ENCODE measurements around the gene NEK9. TPM values are rescaled to one million over a fixed set of nuclear protein-coding genes. Genes with fewer than 3 reads are reported as not detected.
A peak's percentile ranks its signal among the peaks of the same experiment; 100 is the strongest.

Gene NEK9
- total and polyA plus RNA-seq, 4 donors = 23.1 to 76.3 (median 53.3) TPM

DNA sequence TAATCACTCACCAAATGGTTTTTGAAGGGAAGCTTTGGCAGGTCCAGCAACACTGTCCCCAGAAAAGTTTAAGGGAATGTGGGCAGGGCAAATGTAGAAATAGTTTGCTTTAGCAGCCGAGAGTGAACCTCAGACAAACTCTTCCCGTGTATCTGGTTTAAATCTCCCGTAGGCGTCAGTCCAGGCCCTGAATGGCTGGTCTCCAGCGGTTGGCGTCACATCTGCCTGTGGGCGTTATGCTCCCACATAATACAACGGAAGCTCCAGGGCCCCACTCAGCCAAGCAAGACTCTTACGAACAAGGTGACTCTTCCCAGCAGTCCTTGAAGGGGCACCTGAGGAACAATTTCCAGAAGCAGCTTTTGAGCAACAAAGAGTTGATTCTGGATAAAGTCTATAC is 56.5 kb downstream of the NEK9 start:
- no peaks in the 10 kb centered on the region for H3K27me3 ChIP-seq (ENCODE audit: control insufficient read depth in 3 of 3, insufficient read depth in 3 of 3, low read length in 2 of 3)
- DNase-seq = no peak
- no peak overlapping the region for H3K4me3 ChIP-seq
- peak overlapping the region in 1 of 2 donors; percentile 75 for H3K9ac ChIP-seq (ENCODE audit: insufficient read depth in 1 of 2, low read length in 2 of 2)
- no peaks in the 10 kb centered on the region for H3K9me3 ChIP-seq (ENCODE audit: control insufficient read depth in 4 of 4, insufficient read depth in 3 of 4, low read length in 3 of 4)
- H3K4me1 ChIP-seq (ENCODE audit: control insufficient read depth in 5 of 5, insufficient read depth in 5 of 5, low read length in 5 of 5) = peaks cover 0 to 18% (median 3%) of the 10 kb centered on the region in 5 donors
- TF ChIP-seq, protein P1, sequence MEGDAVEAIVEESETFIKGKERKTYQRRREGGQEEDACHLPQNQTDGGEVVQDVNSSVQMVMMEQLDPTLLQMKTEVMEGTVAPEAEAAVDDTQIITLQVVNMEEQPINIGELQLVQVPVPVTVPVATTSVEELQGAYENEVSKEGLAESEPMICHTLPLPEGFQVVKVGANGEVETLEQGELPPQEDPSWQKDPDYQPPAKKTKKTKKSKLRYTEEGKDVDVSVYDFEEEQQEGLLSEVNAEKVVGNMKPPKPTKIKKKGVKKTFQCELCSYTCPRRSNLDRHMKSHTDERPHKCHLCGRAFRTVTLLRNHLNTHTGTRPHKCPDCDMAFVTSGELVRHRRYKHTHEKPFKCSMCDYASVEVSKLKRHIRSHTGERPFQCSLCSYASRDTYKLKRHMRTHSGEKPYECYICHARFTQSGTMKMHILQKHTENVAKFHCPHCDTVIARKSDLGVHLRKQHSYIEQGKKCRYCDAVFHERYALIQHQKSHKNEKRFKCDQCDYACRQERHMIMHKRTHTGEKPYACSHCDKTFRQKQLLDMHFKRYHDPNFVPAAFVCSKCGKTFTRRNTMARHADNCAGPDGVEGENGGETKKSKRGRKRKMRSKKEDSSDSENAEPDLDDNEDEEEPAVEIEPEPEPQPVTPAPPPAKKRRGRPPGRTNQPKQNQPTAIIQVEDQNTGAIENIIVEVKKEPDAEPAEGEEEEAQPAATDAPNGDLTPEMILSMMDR (IDR thresholded peaks at IDR 0.05; ENCODE audit: control extremely low read depth, extremely low read depth) = no peak
- H3K27ac ChIP-seq (ENCODE audit: low read depth in 1 of 2, low read length in 1 of 2) = peak overlapping the region; percentile 88 to 93
- 67 to 83% methylated on average over 9 of the region's 9 CpGs for WGBS, 2 donors
- ATAC-seq (ENCODE audit: insufficient read depth, low FRiP score) = no peak
- H3K36me3 ChIP-seq (ENCODE audit: control insufficient read depth in 4 of 4, insufficient read depth in 4 of 4, low read length in 4 of 4) = no peaks in the 10 kb centered on the region

DNA sequence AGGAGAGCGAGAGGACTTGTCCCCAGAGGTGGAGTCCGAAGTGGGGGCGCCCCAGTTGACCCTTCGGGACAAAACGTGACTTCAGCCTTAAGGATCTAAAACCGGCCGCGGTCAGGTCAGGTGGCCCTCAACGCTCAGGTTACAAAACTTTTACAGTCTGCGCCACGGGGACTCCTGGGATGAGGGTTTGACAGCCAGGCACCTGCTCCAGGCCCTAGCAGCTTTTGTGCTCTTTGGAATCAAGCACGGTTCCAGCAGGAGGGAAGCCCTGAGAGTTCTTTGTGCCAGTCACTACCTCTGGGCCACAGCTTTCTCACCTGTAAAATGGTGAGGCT is 57.1 kb downstream of the NEK9 start:
- H3K9me3 ChIP-seq (ENCODE audit: control insufficient read depth in 4 of 4, insufficient read depth in 3 of 4, low read length in 3 of 4) = no peaks in the 10 kb centered on the region
- H3K36me3 ChIP-seq (ENCODE audit: control insufficient read depth in 4 of 4, insufficient read depth in 4 of 4, low read length in 4 of 4) = no peaks in the 10 kb centered on the region
- WGBS, 2 donors = 40 to 60% methylated on average over 12 of the region's 12 CpGs
- H3K4me1 ChIP-seq (ENCODE audit: control insufficient read depth in 5 of 5, insufficient read depth in 5 of 5, low read length in 5 of 5) = peaks cover 0 to 18% (median 3%) of the 10 kb centered on the region in 5 donors
- H3K27me3 ChIP-seq (ENCODE audit: control insufficient read depth in 3 of 3, insufficient read depth in 3 of 3, low read length in 2 of 3) = no peaks in the 10 kb centered on the region
- TF ChIP-seq, protein P1 (IDR thresholded peaks at IDR 0.05; ENCODE audit: control extremely low read depth, extremely low read depth) = no peak
- peak overlapping the region; percentile 45 for H3K4me3 ChIP-seq
- H3K27ac ChIP-seq (ENCODE audit: low read depth in 1 of 2, low read length in 1 of 2) = peak overlapping the region; percentile 88 to 93
- peak overlapping the region; percentile 59 to 75 for H3K9ac ChIP-seq (ENCODE audit: insufficient read depth in 1 of 2, low read length in 2 of 2)
- ATAC-seq (ENCODE audit: insufficient read depth, low FRiP score) = peak; percentile 2
- DNase-seq = no peak

DNA sequence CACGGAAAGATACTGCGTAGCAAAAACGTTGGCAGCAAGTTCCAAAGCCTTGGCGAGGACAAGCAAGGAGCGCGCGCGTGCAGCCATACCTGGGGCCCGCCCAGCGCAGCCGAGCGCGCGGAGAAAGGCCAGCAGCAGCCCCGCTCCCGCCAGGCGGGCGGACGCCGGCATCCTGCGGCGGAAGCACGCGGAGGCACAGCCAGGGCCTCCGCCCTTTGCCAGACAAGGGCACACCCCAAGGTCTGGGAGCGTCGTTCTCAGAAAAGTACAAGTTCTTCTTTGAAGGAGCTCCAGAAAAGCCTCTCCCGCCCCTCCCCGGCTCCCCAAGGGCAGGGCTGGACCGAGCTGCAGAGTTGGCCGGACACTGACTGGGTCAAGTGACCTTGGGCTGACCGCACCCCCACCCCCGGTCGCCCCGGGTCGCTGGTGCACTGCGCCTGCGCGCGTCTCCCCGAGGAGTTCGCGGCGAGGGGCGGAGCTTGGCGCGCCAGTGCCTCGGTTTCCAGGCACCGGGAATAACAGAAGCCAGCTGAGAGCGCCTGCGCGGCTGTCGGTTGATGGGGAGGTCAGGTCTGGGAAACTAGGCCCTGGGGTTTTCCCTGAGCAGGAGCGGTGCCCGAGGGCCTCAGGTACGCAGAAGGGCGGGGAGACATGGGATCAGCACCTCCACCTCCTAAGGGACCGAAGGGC is 57.6 kb downstream of the NEK9 start, which contains the start of gene ZC2HC1C:
ZC2HC1C (plus strand) TSS at position 521 of the 690 bp plus-strand sequence. CDS start 933 bp downstream, outside the sequence.
- TF ChIP-seq, protein P1 (IDR thresholded peaks at IDR 0.05; ENCODE audit: control extremely low read depth, extremely low read depth) = no peak
- Histone ChIP-seq H3K27me3 (ENCODE audit: control insufficient read depth in 3 of 3, insufficient read depth in 3 of 3, low read length in 2 of 3) (no peaks in the 10 kb centered on the region), H3K4me1 (ENCODE audit: control insufficient read depth in 5 of 5, insufficient read depth in 5 of 5, low read length in 5 of 5) (peaks cover 0 to 18% (median 3%) of the 10 kb centered on the region in 5 donors), H3K9me3 (ENCODE audit: control insufficient read depth in 4 of 4, insufficient read depth in 3 of 4, low read length in 3 of 4) (no peaks in the 10 kb centered on the region), H3K4me3 (peak within 1 kb of the TSS; percentile 45), H3K27ac (ENCODE audit: low read depth in 1 of 2, low read length in 1 of 2) (peak within 1 kb of the TSS; percentile 88 to 93), H3K9ac (ENCODE audit: insufficient read depth in 1 of 2, low read length in 2 of 2) (peak within 1 kb of the TSS; percentile 59 to 75), H3K36me3 (ENCODE audit: control insufficient read depth in 4 of 4, insufficient read depth in 4 of 4, low read length in 4 of 4) (no peaks in the 10 kb centered on the region)
- 3 to 5% methylated on average over 58 of the region's 58 CpGs for WGBS, 2 donors
- DNase-seq (peak; percentile 95 to 96 (median 95)), ATAC-seq (ENCODE audit: insufficient read depth, low FRiP score) (peak; percentile 96)

Data from lung (tissue), 12 donors.